Measurements from ENCODE around the gene RAB6C.
"Not testable (repeated sequence)": the region's sequence is repeated elsewhere in the genome, so short reads cannot be mapped to it uniquely, and the experiment has no call there.

The RAB6C gene

DNA sequence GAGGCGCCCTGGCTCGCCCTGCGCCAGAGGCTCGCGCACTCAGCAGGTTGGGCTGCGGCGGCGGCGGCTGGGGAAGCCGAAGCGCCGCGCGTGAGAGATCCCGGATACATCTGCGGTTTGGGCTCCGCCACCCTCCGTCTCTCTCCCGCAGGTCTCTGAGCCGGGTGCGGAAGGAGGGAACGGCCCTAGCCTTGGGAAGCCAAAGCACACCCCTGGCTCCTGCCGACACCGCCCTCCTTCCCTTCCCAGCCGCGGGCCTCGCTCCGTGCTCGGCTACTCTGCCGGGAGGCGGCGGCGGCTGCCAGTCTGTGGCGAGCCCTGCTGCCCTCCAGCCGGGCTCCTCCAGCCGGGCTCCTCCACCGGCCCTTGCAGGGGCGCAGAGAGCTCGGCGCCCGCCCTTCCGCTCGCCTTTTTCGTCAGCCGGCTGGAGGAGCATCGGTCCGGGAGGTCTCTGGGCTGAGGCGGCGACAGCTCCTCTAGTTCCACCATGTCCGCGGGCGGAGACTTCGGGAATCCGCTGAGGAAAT is at the start of gene RAB6C:
RAB6C (plus strand) TSS at position 38 of the 527 bp plus-strand sequence; CDS start at position 488, 450 bp downstream.
- not testable (repeated sequence) for DNase-seq

DNA sequence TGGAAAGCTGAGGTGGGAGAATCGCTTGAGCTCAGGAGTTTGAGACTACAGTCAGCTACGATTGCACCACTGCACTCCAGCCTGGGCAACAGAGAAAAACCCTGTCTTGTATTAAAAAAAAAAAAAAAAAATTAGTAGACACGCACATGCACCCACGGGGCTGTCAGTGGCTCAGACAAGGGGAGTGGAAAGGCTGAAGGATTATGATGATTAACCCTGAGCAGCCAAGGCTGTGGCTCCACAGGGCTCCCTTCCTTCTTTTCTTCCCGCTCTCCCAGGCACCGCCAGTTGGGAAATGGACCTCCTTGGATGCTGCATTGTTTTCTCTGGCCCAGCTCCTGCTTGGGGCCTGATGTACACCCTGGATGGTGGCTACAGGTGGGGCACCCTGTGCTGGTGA is 49.0 kb upstream of the RAB6C start:
- DNase-seq, result no peak

DNA sequence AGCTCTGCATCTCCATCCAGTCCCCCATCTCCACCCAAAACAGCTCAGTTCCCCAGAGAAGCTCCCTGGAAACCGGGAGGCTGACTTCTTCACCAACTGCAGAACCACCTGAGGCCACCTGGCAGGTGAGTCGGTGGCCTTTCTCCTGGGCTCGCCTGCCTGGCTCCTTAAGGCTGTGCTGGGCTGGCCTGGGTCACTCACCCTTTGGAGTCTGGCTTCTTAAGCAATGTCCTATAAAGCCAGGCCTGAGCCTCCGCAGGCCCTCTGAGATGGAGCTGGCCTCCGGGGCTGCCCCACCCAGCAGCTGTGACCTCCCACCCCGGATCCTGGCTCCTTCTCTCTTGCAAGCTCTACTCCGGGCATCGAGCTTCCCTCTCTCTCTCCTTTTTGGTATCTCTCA is 46.1 kb upstream of the RAB6C start:
- not testable (repeated sequence) for DNase-seq

DNA sequence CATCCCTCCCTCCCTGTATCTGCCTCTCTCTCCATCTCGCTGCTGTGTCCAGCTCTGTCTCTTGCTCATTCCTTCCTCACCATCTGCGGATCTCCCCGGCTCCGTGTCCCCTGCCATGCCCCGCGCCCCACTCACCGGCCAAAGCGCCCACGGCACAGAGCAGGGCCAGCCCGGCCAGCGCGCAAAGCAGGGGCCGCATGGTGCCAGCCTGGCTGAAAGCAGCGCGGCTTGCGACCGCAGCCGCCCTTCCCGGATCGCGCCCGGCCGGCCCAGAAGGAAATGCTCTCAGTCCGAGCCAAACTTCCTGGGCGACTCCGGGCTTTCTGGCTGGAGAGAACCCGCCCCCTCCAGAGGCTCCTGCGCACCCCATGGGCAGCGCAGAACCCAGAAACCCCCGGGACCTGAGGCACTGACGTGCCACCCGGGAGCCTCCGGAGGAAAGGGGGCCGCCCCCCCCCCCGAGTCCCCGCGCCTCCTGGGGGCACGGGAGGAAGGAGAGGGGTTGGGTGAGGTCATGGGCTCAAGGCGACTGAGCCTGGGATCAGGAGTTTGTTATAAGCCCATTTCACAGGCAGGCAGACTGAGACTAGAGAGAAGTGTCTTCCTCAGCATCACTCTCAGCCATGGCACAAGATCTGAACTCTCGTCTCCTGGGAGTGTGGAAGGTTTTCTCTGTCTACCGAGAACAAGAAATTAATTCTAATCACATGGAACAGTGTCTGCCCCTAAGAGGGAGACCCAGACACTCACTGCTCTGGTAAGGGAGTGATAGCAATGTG is 45.2 kb upstream of the RAB6C start:
- DNase-seq, result no peak

DNA sequence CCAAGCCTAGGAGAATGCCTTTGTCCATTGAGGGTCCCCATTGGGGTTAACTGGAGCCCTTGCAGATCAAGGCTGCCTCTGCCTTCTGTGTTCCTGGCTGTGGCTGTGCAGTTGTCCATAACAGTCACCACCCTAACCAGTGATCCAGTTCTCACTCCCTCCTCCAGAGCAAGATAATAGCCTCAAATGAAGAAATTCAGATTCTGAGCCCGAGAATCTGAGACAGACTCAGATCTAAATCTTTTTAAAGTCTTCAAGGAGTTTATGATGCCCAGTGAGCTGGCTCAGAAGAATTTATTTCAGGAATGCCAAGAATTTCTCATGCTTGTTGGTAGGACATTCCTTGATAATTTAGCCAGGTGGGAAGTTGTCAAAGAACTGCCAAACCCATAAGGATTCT is 44.3 kb upstream of the RAB6C start:
- no peak for DNase-seq

DNA sequence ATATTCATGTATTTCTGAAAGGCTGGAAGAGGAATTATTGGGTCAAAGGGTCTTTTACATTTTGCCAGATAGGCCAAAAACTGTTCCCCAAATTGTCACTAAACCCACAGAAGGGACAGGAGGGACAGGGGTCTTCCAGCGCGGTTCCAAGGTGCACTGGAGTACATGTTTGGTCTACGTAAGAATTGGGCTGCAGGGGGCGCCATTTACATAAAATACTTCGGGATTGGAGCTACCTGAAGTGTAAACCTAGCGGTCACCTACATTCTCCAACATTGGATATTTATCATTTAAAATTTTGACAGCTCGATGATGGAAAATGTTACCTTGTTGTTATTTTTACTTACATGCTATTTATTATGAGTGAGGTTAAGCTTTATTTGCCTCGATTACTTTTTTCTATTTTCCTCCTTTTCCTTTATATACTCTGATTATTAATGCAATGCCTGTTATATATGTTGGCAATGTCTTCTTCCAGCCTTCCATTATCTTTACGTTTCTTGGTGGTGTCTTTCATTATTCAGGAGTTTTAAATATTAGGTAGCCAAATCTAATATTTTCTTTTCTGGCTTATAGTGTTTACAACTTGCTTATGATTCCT is 43.0 kb upstream of the RAB6C start:
- DNase-seq, result no peak

DNA sequence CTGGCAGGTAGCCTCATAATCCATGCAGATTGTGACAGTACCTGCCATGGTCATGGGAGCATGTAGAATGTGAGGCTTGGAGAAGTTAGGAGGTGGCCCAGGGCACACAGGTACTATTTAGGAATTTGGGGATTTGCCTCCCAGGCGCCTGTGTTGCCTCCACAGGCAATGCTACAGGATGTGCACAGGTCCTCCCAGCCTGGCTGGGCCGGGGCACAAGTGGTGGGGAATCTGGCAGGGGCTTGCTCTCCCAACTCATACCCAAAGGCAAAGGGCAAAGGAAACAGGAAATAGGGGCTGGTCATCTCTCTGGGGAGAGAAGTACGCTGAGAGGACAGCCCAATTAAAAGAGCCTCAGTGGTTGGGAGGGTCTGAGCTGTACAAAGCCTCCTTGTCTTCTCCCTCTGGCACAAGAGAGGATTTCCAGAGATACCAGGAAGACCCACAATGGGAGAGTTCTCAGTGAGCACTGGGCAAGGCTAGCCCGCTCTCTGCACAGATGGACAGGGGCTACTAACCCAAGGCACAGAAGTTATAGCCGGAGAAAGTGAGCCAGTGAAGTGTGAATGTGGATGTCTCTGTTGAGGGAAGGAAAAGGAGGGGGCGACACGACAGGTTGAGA is 40.5 kb upstream of the RAB6C start:
- not testable (repeated sequence) for DNase-seq

DNA sequence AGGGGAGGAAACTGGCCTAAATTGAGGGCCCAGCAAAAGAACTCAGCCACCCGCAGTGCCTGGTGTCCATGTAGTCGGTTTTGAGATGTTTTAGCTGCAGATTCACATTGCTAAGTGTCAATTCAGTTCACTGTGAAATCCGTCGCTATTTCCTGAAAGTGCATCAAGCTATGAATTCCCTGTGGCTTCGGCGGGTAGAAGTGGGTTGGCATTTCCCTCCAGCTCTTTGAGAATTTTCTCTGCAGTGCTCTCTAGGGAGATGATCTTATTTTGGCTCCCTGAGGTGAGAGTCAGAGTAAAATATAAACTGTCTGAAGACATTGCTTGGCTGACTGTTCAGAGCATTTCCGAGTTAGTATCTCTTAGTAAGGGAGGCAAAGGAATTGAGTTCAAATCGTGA is 36.0 kb upstream of the RAB6C start:
- not testable (repeated sequence) for DNase-seq

DNA sequence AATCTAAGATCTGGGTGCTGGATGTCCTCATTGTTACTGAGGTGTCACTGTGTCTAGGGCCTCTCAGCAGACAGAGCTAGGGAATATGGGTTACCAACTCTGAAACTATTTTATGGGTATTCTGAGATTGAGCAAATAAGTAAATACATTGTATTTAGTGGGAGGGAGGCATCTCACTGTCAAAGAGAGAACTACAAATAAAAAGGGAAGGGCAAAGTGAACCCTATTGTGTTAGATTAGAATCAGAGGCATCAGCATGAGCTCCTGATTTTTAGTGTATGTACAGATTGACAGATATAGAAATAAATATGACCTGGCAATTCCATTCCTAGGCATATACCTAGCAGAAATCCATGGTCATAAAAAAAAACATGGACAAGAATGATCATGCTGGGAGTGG is 33.9 kb upstream of the RAB6C start:
- DNase-seq, result no peak

DNA sequence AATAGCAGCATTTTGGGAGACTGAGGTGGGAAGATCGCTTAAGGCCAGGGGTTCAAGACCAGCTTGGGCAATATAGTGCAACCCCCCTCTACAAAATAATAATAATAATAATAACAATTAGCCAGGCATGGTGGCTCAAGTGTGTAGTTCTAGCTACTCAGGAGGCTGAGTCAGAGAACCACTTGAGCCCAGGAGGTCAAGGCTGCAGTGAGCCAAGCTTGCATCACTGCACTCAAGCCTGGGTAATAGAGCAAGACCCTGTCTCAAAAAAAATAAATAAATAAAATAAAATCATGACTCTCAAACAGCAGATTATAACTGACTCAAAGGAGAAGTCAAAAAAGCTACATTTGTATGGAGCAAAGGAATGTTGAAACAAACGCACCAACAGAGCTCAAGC is 31.8 kb upstream of the RAB6C start:
- not testable (repeated sequence) for DNase-seq

DNA sequence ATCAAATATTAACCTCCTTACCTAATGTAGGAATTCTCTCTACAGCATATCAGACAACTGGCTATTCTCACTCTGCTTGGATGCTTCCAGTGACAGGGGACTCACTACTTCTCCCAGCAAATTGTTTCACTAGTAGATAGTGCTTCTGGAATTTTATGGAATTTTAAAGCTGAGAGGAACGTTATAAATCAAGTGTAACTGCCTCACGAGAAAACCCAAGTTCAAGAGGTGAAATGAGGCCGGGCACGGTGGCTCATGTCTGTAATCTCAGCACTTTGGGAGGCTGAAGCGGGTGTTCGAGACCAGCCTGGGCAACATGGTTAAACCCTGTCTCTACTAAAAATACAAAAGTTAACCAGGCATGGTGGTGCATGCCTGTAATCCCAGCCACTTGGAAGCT is 23.3 kb upstream of the RAB6C start:
- not testable (repeated sequence) for DNase-seq

DNA sequence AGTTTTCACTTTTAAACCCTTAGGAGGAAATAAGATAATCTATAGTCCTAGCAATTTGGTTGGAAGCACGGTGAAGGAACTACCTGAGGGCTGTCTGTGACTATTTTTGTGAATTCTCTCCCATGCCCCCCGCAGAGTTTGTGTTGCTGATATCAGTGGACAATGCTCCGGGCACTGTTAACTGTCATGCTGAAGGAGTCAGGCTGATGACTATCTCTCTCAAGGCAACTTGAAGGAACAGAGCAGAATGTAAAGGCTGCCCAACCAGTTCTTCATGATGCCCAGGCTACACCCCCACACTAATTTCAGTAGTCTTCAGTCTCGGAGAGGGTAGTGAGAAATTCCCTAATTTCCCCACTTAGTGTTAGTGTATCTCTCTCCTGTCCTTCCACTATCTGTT is 21.6 kb upstream of the RAB6C start:
- no peak for DNase-seq

DNA sequence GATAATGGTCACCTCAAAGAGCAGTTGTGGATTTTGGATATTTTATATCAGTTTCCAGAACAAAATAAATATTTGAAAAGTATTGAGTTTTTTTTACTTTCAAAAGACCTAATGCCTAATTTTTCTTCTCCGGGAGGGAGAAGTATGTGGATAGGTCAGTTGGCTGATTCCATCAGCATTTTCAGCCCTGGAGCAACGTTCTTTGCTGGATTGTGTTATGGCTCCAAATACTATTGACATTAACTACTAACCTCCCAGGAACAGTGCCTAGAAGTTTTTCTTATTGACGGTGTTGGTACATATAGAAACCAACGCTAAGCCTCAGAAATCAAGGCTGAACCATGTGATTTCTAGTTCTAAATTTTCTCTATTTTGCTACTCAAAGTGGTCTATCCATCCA is 20.7 kb upstream of the RAB6C start:
- DNase-seq, result not testable (repeated sequence)

DNA sequence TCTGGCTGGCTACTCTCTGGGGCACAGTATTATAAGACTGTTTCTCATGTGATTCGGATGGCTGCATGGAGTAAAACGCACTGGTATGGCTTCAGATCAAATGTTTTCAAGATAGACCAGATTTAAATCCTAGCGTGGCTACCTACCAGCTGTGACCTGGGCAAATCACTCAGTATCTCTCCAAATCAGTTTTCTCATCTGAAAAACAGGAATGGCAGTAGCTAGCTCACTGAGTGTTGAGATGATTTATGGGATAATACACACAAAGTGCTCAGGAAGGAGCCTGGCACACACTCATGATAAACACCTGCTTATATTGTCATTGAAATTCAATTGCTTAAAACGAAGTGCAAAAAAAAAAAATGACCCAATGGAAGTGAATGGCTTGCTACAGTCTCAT is 10.9 kb upstream of the RAB6C start:
- DNase-seq, result not testable (repeated sequence)

DNA sequence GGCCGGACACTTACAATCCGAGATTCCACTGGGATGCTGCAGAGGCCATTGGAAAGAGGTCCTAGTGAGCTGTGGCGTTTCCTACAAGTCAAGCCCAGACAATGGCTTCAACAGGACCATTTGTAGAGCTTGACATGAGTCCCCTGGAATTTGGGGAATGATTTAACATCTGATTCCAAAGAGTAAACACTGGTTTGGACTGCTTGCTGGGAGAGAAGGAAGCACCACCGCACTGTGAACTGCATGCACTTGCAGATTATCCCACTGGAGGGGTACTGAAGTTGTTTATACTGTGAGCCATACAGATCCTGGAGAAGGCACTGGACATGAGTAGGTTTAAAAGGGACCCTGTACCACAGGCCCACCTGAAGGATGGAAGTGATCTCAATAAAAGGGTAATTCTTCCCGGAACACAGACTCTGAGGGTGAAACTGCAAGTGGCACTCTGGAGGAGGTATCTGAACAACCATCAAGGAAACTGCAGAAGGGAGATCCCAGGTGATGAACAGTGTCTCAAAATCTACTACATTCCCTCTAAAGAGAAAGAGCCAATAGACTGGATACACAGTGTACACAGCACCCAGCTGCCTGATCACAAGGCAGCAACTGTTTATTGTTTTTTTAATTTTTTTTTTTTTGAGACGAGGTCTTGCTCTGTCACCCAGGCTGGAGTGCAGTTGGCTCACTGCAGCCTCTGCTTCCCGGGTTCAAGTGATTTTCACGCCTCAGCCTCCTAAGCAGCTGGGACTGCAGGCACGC is 4.3 kb upstream of the RAB6C start:
- no peak for DNase-seq

DNA sequence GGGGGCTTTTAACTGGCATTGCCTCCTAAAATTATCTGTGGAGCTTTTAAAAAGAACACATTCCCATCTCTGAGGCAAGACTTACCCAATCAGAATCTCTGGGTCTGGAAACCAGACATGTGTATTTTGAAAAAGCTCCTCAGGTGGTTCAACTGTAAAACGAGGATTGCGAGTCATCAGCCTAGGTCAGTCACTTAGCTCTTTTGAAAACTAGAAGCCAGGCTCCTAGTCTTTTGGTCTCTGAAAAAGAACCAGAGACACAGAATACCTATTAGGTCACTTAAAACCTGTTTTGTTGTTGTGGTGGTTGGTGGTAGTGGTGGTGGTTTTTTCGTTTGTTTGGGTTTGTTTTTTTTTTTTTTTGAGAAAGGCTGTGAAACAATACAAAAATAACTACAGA is 2.5 kb upstream of the RAB6C start:
- not testable (repeated sequence) for DNase-seq

DNA sequence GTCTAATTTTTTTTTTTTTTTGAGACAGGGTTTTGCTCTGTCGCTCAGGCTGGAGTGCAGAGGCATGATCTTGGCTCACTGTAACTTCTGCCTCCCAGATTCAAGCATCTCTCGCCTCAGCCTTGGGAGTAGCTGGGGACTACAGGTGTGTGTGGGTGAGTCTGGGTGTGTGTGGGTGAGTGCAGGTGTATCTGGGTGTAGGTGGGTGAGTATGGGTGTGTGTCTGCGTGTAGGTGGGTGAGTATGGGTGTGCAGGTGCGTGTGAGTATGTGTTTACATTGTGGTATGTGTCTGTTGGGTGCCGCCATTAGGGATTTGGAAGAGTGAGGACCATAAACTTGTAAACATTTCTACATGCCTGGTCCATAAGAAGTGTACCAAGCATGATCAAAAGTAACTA is 1.5 kb upstream of the RAB6C start:
- DNase-seq, result no peak

DNA sequence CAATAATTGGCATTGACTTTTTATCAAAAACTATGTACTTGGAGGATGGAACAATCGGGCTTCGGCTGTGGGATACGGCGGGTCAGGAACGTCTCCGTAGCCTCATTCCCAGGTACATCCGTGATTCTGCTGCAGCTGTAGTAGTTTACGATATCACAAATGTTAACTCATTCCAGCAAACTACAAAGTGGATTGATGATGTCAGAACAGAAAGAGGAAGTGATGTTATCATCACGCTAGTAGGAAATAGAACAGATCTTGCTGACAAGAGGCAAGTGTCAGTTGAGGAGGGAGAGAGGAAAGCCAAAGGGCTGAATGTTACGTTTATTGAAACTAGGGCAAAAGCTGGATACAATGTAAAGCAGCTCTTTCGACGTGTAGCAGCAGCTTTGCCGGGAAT is 780 bp downstream of the RAB6C start:
- peak; percentile 22 for DNase-seq

DNA sequence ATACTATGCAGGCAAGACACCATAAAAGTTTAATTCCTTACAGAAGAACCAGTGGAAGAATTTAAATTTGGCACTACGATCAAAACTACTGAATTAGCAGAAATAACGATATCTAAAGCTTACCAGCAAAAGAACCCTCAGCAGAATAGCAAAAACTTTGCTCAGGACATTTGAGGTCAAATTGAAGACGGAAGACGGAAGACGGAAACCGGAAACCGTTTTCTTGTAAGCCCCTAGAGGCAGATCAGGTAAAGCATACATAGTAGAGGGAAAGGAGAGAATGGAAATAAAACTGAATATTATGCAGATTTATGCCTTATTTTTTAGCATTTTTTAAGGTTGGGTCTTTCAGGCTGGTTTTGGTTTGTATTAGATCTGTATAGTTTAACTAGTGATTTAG is 2.2 kb downstream of the RAB6C start:
- not testable (repeated sequence) for DNase-seq

DNA sequence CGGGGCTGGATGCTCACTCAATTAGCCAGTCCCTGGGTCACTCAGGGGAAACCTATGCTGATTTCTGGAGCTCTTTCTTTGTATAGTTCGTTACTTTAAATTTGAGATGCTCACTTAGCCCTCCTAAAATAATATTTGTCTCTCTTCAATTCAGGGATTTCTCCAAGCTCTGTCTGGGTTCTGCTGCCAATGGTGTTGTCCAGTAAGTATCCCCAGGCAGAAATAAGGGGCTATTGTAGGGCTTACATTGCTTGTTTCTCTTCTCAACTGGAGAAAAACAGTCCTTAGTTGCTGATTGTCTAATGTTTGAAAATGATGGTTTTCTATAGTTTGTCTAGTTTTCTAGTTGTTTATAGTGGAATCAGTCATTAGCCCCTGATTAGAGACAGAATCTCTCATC is 5.0 kb downstream of the RAB6C start:
- no peak for DNase-seq

DNA sequence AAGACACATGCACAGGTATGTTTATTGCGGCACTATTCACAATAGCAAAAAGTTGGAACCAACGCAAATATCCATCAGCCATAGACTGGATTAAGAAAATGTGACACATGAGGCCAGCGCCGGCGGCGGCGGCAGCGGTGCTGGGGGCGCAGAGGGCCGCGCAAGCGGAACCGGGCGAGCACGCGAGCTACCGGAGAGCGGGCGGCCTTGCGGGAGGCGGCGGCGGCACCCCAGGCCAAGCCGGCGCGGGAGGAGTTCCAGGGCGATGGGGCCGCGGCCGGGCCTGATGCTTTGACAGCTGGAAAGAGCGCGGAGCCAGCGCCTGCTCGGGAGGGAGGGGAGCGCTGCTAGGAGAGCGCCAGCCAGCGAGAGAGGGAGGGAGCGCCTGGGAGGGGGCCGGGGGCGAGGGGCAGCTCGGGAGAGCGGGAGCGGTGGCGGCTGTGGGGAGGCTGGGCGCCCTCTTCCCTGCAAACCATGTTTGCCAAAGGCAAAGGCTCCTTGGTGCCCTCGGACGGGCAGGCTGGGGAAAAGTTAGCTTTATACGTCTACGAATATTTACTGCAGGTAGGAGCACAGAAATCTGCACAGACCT is 13.0 kb downstream of the RAB6C start:
- not testable (repeated sequence) for DNase-seq

DNA sequence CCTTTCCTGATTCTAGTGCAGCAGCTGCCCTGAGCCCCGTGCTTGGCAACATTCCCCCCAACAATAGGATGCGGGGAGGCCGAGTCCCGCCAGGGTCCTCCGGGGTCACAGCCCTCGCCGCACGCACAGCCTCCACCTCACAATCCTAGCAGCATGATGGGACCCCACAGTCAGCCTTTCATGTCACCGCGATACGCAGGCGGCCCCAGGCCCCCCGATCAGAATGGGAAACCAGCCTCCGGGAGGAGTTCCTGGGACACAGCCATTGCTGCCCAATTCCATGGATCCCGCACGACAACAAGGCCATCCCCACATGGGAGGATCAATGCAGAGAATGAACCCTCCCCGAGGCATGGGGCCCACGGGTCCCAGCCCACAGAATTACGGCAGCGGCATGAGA is 13.7 kb downstream of the RAB6C start:
- not testable (repeated sequence) for DNase-seq
